Measurements from ENCODE around the gene SCCPDH.
"Not testable (repeated sequence)": the region's sequence is repeated elsewhere in the genome, so short reads cannot be mapped to it uniquely, and the experiment has no call there.

GRCh38 chr1:246813325-246813724 lies 89.1 kb downstream of the SCCPDH start:
- TF ChIP-seq CTCF (IDR thresholded peaks at IDR 0.05; ENCODE audit: low read depth, low read length, missing input control); JUND (IDR thresholded peaks at IDR 0.05); FOXA1 (IDR thresholded peaks at IDR 0.05); SP1 (IDR thresholded peaks at IDR 0.05); GABPA (IDR thresholded peaks at IDR 0.05 in 1 of 2, conservative IDR thresholded peaks at IDR 0.05 in 1 of 2); NR2F2 (IDR thresholded peaks at IDR 0.05); RAD21 (IDR thresholded peaks at IDR 0.05); EGR1 (IDR thresholded peaks at IDR 0.05; ENCODE audit: low read depth in 2 of 2); REST (IDR thresholded peaks at IDR 0.05); MAX (IDR thresholded peaks at IDR 0.05): not testable (repeated sequence)

All from liver (tissue), 3 donors.